ENCODE results near the gene PHB1.
"Not testable (repeated sequence)": the region's sequence is repeated elsewhere in the genome, so short reads cannot be mapped to it uniquely, and the experiment has no call there.

PHB1 gene

DNA sequence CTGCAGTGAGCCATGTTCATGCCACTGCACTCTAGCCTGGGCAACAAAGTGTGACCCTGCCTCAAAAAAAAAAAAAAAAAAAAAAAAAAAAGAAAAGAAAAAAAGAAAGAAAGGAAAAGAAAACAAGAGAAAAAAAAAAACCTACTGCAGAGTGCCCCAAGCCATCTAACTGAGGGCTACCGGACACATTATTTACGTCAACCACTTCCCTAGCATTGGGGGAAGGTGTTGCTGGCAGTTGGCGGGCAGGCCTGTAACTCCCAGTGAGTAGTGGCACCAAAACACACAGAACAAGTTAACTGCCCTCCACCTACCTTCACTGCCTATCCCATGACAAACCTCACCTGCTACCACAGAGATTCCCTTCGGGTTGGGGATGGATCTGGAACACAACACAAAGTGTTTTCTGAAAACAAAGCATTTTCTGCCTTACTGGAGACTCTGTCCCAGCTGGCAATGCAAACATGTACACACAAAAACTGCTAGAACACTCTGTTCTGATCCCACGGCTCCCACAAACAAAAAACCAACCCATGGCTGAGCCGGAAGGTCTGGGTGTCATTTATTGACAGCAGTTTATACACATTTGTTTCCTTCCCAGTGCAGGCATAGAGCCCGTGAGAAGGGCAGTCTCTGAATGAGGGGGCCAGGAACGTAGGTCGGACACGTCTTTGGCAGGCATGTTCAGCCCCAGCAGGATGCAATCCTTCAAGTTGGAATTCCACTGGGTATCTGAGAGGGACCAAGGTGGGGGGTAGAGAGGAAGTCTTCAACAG, 11.0 kb downstream of the PHB1 start:
- no peak for DNase-seq

DNA sequence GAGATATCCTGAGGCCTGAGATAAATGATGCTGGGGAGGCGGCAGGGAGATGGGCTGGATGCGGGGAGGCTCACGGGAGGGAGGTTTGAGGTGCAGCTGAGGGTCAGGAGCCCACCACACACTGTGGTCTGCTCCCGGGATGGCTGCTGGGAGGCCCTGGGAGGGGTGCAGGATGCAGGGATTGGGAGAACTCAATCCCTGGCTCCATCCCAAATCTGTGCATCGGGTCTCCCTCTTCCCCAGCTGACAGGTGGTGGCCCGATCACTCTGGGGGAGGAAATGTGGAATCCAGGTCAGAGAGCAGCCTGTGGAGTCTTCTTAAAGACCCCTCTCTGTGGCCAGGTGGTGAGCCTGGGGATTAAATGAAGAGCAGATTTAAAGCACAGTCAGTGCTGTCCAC, 12.0 kb downstream of the PHB1 start:
- DNase-seq, result peak; percentile 52

DNA sequence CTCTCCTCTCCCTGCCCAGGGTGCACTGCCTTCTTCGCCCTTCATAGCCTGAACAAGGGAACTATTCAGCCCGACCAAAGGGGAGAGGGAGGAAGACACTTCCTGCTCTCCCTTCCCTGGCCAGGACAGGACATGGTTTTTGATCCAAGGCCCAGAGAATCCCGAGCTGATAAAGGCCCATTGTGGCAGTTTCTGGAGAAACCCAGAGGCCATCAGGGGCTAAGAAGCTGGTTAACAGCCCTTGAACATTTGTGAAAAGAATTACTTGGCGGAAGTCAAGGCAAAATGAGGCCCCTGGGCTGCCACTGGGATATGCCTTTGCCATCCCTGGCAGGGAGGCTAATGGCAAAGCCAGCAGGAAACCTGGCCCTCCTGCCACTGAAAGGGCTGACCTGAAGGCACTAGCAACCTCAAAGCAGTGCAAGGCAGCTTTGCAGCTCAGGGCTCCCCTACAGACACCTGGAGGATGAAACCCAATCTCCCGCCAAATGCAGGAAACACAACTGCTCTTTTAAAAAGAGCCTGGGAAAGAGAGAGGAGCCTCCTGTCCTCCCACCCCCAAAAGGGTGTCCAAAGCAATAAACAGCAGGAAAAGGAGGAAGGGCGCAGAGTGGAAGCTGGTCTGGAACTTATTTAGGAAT, 12.6 kb downstream of the PHB1 start:
- DNase-seq, result peak; percentile 80

DNA sequence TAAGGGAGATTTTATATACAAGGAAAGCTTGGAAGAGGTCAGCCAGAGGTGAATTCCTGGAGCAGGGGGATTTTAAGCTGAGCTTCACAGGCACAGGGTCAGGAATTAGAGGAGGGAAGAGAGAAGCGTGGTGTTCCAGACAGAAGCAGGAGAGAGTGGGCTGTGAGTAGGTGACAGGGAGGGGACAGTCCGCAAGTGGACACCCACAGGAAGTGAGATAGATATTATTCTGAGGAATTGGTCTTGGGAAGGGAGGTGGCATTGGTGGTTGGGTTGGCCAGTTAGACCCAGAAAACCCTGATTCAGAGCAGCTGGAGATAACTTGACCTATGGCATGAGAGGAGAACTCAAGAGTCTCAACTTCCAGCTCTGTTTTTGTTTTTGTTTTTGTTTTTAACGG, 14.7 kb downstream of the PHB1 start:
- no peak for DNase-seq

DNA sequence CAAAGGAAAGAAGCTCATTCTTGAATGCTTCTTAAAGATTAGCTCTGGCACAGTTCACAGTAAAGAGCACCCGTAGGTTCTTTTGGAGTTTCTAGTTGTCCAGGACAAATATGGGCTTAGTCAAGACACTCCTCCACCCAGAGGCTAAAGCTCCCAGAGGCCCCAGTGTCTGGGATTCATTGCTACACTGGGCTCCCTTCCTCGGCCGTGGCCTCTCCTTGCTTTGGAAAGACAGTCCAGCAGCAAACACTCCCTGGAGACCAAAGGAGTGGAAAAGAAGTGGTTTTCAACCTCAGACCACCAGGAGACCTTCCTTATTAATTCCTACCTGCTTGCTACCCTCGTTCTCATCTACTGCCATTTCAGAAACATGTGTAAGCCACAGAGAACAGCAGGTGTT, 17.1 kb downstream of the PHB1 start:
- DNase-seq, result no peak

DNA sequence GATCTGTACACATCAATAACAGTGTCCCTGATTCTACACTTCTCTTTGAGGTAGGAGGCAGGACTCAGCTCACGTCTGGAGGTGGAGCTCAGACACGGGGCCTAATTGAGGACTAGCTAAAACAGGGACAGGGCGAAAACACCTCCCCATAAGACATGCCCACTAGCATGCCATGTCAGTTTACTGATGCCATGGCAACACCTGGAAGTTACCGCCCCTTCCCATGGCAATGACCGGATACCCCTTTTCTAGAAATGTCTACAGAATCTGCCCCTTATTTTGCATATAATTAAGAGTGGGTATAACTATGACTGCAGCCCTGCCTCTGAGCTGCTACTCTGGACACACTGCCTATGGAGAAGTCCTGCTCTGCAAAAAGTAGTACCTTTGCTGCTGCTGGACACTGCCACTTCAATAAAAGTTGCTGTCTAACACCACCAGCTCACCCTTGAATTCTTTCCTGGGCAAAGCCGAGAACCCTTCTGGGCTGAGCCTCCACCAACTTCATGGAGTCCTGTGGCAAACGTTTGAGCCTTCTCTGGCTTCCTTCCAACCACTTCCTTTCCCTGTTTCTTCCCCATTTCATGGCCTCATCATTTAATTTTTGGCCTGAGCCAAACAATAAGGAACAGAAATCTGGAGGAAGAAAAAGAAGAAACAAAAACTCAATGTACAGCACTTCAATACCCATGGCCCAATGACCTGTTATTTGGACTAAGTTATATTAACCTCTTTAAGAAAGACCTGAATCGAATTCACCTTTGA, 21.0 kb downstream of the PHB1 start:
- DNase-seq, result no peak

DNA sequence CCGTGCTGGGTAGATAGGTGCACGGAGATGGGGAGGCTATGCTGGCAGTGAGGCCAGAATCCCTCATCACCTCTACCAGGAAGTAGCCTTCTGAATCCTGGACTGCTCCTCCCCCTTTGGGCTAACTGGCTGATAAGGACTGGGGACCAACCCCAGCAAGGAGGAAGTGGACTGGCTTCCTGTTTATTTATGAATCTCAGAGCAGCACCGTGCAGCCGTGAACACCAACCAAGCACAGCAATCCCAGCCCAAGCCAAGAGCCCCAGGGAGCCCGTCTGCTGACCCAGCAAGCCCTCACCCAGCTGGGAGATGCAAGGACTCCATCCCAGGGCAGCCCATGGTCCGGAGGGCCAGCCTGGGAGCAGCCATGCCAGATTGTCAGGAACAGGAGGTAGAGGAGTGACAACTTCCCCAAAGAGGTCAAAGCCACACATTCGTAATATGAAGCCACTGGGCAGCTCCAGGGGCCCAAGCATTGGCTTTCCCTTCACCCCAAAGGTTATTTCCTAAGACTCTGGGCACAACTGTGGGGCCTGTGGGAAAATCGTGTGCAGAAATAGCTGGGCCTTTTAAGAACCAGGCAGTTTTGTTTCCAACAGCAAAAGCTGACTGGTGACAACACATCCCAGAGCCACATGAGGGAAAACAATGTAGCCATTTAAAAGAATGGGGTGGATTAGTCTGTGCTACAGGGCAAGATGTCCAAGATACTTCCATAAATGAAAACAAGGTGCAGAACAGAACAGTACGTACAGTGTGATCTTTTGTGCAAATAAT, 23.9 kb downstream of the PHB1 start:
- no peak for DNase-seq

DNA sequence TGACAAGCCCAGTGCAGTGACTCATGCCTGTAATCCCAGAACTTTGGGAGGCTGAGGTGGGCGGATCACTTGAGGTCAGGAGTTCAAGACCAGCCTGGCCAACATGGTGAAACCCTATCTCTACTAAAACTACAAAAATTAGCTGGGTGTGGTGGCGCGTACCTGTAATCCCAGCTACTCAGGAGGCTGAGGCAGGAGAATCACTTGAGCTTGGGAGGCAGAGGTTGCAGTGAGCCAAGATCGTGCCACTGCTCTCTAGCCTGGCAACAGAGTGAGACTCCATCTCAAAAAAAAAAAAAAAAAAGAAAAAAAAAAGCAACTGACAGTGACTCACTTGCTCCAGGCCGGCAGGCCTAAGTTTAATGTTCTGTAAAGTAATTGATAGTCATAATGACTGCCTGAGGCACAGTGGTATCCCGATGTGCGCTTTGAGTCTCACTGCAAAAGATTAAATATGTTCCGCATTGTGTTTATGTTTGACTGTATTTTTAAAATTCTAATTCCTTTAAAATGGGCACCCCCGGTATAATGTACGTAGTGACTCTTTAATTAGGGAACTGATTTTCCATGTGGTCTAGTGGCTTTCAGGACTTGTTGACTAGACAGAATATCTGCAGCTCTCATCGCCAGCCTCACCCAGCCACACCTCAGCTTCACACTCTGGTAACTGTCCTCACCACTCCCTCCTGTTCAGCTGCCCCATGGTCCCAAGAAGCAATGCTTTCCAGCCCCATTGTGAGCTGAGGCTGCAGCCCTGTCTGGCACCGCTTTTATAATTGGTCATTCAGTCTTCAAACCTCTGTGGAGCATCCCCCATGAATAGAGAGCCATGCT, 25.0 kb downstream of the PHB1 start:
- not testable (repeated sequence) for DNase-seq

DNA sequence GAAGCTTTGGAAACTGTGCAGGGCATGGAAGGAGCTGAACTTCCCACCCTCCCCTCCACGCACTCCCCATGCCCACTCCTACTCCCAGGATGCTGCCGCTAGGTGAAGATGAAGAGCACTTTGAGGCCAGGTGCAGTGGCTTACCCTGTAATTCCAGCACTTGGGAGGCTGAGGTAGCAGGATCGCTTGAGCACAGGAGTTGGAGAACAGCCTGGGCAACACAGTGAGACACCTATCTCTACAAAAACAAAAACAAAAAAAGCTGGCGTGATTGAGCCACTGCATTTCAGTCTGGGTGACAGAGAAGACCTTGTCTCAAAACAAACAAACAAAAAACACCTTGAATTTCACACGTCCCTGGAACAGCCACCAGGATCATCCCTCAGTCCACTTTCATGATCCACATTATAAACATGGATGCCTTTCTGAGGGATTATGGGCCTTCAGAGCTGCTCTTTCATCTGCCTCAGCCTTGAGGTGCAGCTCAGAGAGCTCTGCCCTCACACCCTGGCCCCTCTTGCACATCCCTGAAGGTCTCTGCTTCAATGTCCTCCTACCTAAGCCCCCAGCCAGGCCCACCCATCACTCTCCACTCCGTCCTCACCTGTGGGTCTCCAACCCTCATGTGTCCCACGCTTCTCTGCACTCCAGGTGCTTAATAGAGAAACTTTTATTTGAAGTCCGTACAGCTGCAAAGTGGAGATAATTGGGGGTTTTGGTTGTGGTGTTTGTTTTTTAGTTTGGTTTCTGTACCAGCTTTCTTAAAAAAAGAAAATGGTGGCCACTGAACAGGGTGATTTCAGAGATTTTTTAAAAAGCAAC, 25.8 kb downstream of the PHB1 start:
- DNase-seq, result no peak

DNA sequence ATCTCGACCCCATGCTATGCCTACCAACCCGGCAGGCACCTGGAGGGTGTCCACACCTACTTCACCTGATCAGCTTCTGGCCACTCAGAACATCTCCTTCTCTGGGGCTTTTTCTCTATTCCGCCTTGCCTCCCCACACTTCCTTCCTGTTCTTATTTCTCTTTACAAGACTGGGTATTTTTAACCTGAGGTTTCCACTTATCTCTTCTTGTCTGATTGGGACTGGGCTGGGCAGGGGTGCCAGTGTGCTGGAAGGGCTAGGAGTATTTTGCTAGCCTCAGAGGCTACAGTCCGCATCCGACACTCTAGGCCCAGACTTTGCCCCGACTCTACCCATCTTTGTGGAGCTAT, 26.4 kb downstream of the PHB1 start:
- no peak for DNase-seq

DNA sequence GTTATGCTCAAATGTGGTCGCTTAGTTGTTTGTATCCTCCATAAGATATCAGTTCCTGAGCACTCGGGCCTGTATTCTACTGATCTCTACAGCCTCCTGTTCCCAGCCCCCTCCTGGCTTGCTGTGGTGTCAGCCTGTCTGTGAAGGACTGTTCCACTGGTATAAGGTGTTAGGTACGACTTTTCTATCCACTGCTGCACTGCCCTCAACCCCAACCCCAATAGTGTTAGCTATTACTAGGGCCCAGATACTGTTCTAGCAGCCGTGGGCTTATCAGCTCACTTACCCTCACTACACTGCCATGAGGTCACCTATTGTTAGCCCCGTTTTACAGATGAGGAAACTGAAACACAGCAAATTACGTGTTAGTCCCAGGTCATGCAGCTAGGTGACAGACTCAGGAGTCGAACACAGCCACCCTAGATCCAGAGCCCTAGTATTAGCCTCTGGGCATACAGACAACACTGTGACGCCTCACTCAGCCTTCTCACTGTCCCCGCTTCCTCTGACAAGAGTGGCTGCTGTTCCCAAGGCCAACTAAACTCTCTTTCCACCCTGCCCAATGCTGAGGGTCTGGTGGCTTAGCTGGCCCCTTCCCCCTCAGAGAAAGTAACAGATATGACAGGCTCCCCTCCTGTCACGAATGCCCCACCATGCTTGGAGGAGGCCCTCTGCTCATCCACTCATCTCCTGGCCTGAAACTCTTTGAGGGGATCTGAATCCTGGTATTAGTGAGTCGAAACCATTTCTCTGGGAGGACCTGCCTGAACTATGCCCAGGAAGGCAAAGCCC, 27.0 kb downstream of the PHB1 start:
- DNase-seq, result no peak

DNA sequence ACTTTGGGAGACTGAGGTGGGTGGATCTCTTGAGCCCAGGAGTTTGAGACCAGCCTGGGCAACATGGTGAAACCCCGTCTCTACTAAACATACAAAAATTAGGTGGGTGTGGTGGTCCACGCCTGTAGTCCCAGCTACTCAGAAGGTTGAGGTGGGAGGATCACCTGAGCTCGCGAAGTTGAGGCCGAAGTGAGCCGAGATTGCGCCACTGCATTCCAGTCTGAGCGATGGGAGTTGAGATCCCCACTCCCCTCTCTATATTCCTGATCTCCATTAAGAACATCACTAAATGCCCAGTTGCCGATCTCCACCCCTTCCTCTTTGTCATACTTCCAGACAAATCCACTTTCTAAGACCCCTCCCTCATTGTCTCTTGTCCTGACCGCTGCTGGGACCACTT, 28.3 kb downstream of the PHB1 start:
- DNase-seq, result no peak

DNA sequence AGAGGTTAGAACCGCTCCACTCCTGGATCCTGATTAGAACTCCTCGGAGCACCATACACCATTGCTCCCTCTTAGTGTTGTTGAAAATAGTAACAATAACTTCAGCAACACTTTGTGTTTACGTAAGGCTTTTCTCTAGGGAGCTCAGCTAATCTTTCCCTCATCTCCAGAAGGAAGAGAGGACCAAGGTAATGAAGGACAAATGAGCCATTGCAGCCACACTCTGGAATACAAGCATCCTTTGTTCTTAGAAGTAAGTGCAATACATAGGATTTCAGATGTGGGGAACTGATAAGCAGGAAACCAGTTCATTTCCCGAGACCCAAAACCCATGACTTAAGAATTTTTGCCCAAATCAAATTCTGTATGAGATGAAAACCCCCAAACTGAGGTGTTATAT, 29.7 kb downstream of the PHB1 start:
- no peak for DNase-seq

DNA sequence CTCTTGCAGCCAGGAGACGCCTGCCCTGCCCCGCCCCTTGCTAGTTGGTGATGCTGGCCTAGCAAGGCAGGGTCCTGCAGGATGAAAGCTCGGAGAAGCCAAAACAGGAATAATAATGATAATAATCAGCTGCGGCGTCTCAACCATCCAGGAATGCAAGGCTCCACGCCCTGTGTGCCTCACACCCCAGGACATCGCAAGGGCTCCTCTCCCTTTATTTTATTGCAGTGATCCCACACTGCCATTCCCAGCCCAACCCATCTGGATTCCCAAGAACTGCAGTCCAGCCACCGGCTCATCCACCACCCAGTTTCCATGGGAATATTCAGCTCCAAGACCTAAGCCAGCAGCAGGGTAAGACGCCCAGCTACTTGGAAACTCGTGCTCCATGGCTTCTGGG, 31.6 kb downstream of the PHB1 start:
- DNase-seq, result no peak

DNA sequence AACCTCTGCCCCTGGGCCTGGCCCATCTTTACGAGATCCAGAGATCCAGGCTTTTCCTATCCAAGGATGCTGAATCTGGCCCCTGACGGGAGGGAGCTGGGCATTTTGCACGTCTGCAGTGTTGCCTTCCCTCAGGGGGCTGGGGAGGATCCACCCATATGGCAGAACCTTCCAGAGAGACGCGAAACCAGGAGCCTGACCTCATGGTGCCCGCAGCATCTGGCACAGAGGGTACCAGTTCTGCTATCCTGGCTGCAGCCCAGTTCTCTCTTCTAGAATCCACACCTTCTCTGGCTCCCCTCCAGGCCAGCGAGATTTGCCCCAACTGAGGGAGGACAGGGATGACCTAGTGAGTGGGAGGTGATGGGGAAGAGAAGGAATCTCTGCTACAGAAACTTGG, 32.1 kb downstream of the PHB1 start:
- no peak for DNase-seq

DNA sequence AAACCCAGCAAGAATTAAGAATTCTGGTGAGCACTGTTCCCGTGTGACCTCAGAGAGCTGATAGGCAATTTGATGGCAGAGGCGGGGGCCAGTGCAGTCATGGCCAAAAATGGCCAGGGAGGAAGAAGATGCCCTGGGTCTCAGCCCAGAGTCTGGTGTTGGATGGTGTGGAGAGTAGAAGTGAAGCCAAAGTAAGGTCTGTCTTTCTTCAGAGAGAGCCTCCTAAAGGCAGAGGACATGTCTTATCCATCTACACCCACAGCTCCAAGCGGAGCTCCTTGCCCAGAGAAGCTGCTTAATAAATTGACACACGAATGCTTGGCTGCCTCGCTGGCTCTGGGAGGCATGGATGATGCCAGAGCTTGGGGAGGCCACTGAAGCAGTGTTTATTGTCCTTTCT, 32.9 kb downstream of the PHB1 start:
- DNase-seq, result no peak

DNA sequence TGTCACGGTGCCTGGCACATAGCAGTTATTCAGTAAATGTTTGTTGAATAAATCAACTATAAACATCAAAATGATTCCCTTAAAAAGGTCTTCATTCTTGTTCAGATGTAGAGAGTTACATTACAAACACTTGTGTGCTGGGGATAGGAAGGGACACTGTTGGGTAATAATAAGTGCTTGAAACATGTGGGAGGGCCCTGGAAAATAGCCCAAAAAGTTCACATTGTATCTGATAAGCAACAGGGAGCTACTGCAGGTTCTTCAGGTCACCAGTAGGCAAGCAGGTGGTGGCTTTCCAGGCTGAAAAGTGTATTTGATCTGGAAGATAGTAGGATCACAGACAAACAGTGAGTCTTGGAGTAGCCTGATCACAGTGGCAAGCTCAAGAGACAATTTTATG, 33.6 kb downstream of the PHB1 start:
- no peak for DNase-seq

DNA sequence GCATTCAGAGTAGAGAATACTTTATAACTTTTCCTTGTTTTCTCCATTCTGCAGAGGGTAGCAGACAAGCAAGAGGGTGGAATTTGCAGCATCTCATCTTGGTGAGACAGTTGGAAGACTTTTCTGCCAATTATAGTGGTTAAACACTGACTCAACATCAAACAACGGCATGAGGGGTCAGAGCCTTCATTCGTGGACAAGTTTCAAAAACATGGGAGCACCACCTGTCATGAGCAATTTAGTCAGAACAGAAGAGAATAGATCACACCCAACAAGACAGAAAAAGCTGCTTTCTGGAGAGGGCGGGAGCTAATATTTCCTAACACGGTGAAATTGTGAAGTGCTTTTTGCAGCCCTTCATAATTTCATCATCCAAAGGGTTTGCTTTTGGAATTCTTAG, 34.8 kb downstream of the PHB1 start:
- DNase-seq, result no peak

DNA sequence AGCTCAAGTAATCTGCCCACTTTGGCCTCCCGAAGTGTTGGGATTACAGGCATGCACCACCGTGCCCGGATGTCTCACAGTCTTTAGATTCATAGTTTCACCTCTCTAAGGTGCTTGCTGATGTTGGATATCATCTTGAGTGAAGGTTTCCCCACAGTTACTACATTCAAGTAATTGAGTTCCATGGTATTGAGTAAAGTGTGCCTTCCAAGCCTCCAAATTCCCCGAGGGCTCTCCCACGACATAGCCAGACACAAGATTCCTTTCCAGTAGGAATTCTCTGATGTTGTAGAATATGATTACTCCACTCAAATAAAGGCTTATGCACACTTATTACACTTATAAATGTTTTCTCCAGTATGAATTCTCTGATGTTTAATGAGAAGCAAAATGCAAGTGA, 36.4 kb downstream of the PHB1 start:
- DNase-seq, result no peak

DNA sequence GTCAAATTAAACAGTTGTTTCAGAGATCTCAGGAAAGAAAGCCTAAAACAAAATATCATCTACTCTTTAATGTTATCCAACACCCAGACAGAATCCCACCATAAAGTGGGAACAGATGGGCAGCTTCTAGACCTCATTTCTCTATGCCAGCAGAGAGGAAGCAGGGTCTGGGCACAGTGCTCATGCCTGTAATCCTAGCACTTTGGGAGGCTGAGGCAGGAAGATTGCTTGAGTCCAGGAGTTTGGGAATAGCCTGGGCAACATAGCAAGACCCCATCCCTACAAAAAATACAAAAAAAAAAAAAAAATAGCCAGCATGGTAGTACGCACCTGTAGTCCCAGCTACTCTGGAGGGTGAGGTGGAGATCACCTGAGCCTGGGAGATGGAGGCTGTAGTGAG, 39.1 kb downstream of the PHB1 start:
- no peak for DNase-seq

DNA sequence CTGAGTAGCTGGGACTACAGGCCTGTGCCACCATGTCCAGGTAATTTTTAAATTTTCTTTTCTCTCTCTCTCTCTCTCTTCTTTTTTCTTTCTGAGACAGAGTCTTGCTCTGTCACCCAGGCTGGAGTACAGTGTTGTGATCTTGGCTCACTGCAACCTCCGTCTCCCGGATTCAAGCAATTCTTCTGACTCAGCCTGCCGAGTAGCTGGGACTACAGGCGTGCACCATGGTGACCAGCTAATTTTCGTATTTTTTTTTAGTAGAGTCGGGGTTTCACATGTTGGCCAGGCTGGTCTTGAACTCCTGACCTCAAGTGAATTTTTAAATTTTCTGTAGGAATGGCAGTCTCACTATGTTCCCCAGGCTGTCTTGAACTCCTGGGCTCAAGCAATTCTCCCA, 41.6 kb downstream of the PHB1 start:
- DNase-seq, result no peak
